ENCODE data around the gene RALGPS2. TPM values are rescaled to one million over a fixed set of nuclear protein-coding genes. Genes with fewer than 3 reads are reported as not detected.
A peak's percentile ranks its signal among the peaks of the same experiment; 100 is the strongest.

Gene RALGPS2
- total and polyA plus RNA-seq, 2 of the 13 experiments (the other 11 are each of a cell fraction or from before 2014, with no cell fraction given) = 15.6 to 36.0 TPM

GRCh38 chr1:178776553-178776952 lies 51.5 kb downstream of the RALGPS2 start (continued):
- no peak for TF ChIP-seq PCBP1 (IDR thresholded peaks at IDR 0.05; ENCODE audit: borderline replicate concordance, low read depth, low read length)
- TF ChIP-seq HDAC2 (CRISPR knock-in tag; IDR thresholded peaks at IDR 0.05) = 0 out of 2 replicates have a peak, but pooled peaks have one; percentile 32
- TF ChIP-seq EP300 (IDR thresholded peaks at IDR 0.05; ENCODE audit: low read depth in 2 of 2, low read length in 2 of 2) = 0 out of 4 replicates have a peak, but pooled peaks of 1 of the 2 experiments have one; percentile 29
- TF ChIP-seq EP300 (CRISPR knock-in tag; IDR thresholded peaks at IDR 0.05; ENCODE audit: borderline replicate concordance) = no peak
- TF ChIP-seq ZNF362 (CRISPR knock-in tag; IDR thresholded peaks at IDR 0.05; ENCODE audit: borderline replicate concordance) = peak; percentile 79

GRCh38 chr1:178781533-178782330 lies 56.7 kb downstream of the RALGPS2 start:
- BruUV-seq (replicated peaks) = no TSS peak
- H3K9me3 ChIP-seq (ENCODE audit: low read length) = no peaks in the 10 kb centered on the region
- 100% methylated on average over 2 of the region's 2 CpGs for WGBS (ENCODE audit: low lambda C conversion rate)
- ChIA-PET POLR2A (no interaction called here), CTCF (ENCODE audit: low intra/inter-chr PET ratio, low total read pairs) (no interaction called here)
- peaks cover 4 to 9% of the 10 kb centered on the region in 2 experiments; a peak in 3 of 5 replicates for H3K36me3 ChIP-seq (replicated peaks in 1 of 2; ENCODE audit: control insufficient read depth in 1 of 2, insufficient read depth in 2 of 2, low read length in 2 of 2)
- ATAC-seq (no peak), FAIRE-seq (no peak), DNase-seq (ENCODE audit: low spot score) (no peak)
- H3K4me2 ChIP-seq (ENCODE audit: low read depth, low read length) = no peak overlapping the region
- no peaks in the 10 kb centered on the region for H3K79me2 ChIP-seq (ENCODE audit: insufficient read depth, low read length)
- in situ Hi-C loops (cut with HindIII; ENCODE audit: extremely low pct_ligation_motif_present, low pct_unique_long_range_greater_than_20kb) = no loop called here
- intact Hi-C loops (cut with micrococcal nuclease; ENCODE audit: unreplicated experiment) = loop anchor here (10.0 kb wide), 1 partner anchor 247 kb away; no protein-coding TSS in a partner anchor
- H3K4me1 ChIP-seq (ENCODE audit: insufficient read depth, low read length) = peaks cover under 1% of the 10 kb centered on the region; the same call in 1 of the 2 replicates
- H4K20me1 ChIP-seq (ENCODE audit: insufficient read depth, low read length) = no peaks in the 10 kb centered on the region
- H3K27ac ChIP-seq (ENCODE audit: extremely low read length, insufficient read depth, low read length) = no peak overlapping the region
- no peak overlapping the region for H3K9ac ChIP-seq (ENCODE audit: insufficient read depth, low read depth, low read length)
- H2AFZ ChIP-seq (ENCODE audit: low read length) = no peak overlapping the region
- H3K4me3 ChIP-seq (replicated peaks in 1 of 3; ENCODE audit: insufficient read depth in 1 of 3, low read depth in 2 of 3, low read length in 3 of 3) = no peak overlapping the region
- TF ChIP-seq ZNF207 (IDR thresholded peaks at IDR 0.05; ENCODE audit: borderline replicate concordance) (no peak), ZBTB7B (CRISPR knock-in tag; IDR thresholded peaks at IDR 0.05) (no peak), AGO1 (IDR thresholded peaks at IDR 0.05; ENCODE audit: low read depth, low read length, poor library complexity, severe bottlenecking) (no peak), CEBPZ (IDR thresholded peaks at IDR 0.05; ENCODE audit: low read length) (no peak), ZNF670 (CRISPR knock-in tag; IDR thresholded peaks at IDR 0.05; ENCODE audit: borderline replicate concordance) (no peak), ZNF446 (CRISPR knock-in tag; IDR thresholded peaks at IDR 0.05) (no peak), ARHGAP35 (CRISPR knock-in tag; IDR thresholded peaks at IDR 0.05; ENCODE audit: borderline replicate concordance) (no peak), ZNF18 (CRISPR knock-in tag; IDR thresholded peaks at IDR 0.05; ENCODE audit: insufficient replicate concordance) (no peak), FOXK2 (IDR thresholded peaks at IDR 0.05) (no peak), ZNF564 (CRISPR knock-in tag; IDR thresholded peaks at IDR 0.05) (no peak), SMARCC2 (IDR thresholded peaks at IDR 0.05) (no peak)
- no peaks in the 10 kb centered on the region for H3K27me3 ChIP-seq (ENCODE audit: control insufficient read depth in 1 of 2, insufficient read depth in 2 of 2, low read length in 2 of 2)

All from HepG2 (cell line).